GM12864 (cell line): ENCODE data around the gene FAM9C.

Experiments
- DNase-seq: peaks from one replicate; pipeline ENCODE4 v3.0.0-alpha.2; 2011; ENCODE audit warnings: low read depth
- H3K4me3 ChIP-seq: 2 replicates; pipeline ENCODE4 v1.5.1; 2011; ENCODE audit warnings: mild to moderate bottlenecking, low read depth, low read length, control low read depth
- CTCF ChIP-seq: IDR thresholded peaks from 2 replicates; pipeline ENCODE4 v1.5.1; 2011; ENCODE audit warnings: low read depth, mild to moderate bottlenecking, moderate library complexity, low read length, control low read depth, inconsistent platforms; ENCODE audit errors: missing control alignments

FAM9C gene

GRCh38 chrX:12987340-12987739, 57.1 kb downstream of the FAM9C start:
- TF ChIP-seq CTCF, result no peak
- no peak overlapping the region for H3K4me3 ChIP-seq
- no peak for DNase-seq

DNA sequence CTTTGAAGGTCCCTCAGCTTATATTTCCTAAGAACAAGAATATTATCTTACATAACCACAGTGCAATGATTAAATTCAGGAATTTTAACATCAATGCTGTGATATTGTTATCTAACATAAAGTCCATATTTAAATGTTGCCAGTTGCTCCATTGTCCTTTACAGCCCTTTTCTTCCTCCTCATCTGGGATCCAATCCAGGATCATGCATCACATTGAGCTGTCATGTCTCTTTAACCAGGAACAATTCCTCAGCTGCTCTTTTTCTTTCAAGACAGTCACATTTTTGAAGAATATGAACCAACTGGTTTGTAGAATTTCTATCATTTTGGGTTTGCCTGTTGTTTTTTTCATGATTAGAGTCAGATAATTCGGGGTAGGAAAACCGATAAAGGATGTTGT, 57.5 kb downstream of the FAM9C start:
- no peak for DNase-seq
- H3K4me3 ChIP-seq, result no peak overlapping the region
- no peak for TF ChIP-seq CTCF

DNA sequence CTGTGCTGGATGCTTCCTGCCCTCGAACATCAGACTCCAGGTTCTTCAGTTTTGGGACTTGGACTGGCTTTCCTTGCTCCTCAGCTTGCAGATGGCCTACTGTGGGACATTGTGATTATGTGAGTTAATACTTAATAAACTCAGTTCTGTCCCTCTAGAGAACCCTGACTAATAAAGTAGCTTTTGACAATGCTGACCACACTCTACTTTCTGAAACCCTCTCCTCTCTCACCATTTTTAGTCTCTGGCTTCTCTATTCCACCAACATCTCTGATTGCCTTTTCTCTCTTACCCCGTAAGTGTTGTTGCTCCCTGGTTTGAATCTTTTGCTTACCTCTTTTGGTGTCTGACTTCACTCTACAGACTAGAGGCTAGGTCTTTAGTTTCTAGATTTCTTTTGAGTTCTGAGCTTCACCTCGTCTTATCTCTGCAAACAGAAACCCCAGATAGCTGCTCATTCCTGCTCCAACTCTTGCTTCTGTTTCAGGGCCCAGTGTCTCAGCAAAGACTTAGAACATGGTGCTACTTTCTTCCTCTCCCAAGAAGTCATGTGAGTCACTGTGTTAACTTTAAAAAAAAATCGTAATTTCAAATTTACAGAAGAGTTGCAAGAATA, 58.1 kb downstream of the FAM9C start:
- H3K4me3 ChIP-seq, result no peak overlapping the region
- no peak for DNase-seq
- no peak for TF ChIP-seq CTCF
